ENCODE data around the gene HSD11B2. TPM values are rescaled to one million over a fixed set of nuclear protein-coding genes. Genes with fewer than 3 reads are reported as not detected.

Gene HSD11B2
- total RNA-seq, 1 experiment from 2014 or later = 0.77 TPM

DNA sequence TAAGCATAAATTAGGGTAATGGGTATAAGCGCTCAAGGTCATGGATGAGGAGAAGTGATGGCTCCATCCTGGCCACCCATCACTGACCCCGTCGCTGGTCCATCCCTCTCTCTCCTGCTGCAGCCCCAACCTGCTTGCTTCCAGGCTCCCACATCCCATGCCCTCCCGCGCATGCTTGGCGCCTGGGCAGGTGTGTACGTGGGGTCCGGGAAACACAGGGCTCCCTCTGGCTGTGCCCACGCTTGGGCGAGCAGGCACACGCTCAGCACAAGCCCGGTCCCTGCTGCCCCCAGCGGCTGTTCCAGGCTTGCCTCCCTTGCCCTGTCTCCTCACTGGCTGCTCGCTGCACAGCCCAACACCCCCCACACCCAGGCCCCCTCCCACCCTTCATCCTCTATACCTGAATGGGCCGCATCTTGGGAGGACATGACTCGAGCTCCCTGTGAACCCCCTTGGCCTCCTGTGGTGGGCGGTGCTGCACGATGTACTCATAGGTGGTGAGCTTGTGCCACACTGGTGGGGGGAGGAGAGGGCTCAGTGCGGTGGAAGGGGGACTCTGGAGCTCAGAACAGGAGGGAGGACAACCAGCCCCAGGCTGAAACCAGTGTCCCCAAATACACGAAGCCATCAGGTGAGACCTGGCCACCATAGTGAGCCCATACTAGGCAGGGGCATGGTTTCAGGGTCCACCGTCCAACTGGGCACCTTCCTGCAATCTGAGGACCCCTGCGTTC is 32.9 kb upstream of the HSD11B2 start:
- intact Hi-C loops (cut with micrococcal nuclease; ENCODE audit: unreplicated experiment) = no loop called here
- H3K27me3 ChIP-seq (ENCODE audit: control insufficient read depth, insufficient read depth, low read length) = no peaks in the 10 kb centered on the region
- POLR2A ChIA-PET = interaction anchor here (0.6 kb wide), 1 partner anchor 30 kb away, joined by 3 read pairs; no protein-coding TSS in a partner anchor
- in situ Hi-C loops (cut with HindIII; ENCODE audit: low pct_unique_long_range_greater_than_20kb, low sequenced_read_pairs) = no loop called here
- no peak overlapping the region for H3K27ac ChIP-seq (ENCODE audit: low read length)
- DNase-seq (ENCODE audit: low read depth, low spot score) = no peak
- CTCF ChIA-PET = interaction anchor here (0.6 kb wide), 1 partner anchor 13 kb away, joined by 3 read pairs; no protein-coding TSS in a partner anchor
- TF ChIP-seq SIN3A (IDR thresholded peaks at IDR 0.05; ENCODE audit: borderline replicate concordance, insufficient read depth, low read depth, low read length) (no peak), TCF7L2 (IDR thresholded peaks at IDR 0.05; ENCODE audit: low read depth, low read length) (no peak), POLR2AphosphoS5 (IDR thresholded peaks at IDR 0.05; ENCODE audit: low read depth, low read length) (no peak)
- TF ChIP-seq, protein P1, sequence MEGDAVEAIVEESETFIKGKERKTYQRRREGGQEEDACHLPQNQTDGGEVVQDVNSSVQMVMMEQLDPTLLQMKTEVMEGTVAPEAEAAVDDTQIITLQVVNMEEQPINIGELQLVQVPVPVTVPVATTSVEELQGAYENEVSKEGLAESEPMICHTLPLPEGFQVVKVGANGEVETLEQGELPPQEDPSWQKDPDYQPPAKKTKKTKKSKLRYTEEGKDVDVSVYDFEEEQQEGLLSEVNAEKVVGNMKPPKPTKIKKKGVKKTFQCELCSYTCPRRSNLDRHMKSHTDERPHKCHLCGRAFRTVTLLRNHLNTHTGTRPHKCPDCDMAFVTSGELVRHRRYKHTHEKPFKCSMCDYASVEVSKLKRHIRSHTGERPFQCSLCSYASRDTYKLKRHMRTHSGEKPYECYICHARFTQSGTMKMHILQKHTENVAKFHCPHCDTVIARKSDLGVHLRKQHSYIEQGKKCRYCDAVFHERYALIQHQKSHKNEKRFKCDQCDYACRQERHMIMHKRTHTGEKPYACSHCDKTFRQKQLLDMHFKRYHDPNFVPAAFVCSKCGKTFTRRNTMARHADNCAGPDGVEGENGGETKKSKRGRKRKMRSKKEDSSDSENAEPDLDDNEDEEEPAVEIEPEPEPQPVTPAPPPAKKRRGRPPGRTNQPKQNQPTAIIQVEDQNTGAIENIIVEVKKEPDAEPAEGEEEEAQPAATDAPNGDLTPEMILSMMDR (IDR thresholded peaks at IDR 0.05) = no peak
- TF ChIP-seq, protein P2, sequence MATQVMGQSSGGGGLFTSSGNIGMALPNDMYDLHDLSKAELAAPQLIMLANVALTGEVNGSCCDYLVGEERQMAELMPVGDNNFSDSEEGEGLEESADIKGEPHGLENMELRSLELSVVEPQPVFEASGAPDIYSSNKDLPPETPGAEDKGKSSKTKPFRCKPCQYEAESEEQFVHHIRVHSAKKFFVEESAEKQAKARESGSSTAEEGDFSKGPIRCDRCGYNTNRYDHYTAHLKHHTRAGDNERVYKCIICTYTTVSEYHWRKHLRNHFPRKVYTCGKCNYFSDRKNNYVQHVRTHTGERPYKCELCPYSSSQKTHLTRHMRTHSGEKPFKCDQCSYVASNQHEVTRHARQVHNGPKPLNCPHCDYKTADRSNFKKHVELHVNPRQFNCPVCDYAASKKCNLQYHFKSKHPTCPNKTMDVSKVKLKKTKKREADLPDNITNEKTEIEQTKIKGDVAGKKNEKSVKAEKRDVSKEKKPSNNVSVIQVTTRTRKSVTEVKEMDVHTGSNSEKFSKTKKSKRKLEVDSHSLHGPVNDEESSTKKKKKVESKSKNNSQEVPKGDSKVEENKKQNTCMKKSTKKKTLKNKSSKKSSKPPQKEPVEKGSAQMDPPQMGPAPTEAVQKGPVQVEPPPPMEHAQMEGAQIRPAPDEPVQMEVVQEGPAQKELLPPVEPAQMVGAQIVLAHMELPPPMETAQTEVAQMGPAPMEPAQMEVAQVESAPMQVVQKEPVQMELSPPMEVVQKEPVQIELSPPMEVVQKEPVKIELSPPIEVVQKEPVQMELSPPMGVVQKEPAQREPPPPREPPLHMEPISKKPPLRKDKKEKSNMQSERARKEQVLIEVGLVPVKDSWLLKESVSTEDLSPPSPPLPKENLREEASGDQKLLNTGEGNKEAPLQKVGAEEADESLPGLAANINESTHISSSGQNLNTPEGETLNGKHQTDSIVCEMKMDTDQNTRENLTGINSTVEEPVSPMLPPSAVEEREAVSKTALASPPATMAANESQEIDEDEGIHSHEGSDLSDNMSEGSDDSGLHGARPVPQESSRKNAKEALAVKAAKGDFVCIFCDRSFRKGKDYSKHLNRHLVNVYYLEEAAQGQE (IDR thresholded peaks at IDR 0.05; ENCODE audit: insufficient read depth in 1 of 2, low read depth in 2 of 2, low read length in 1 of 2) = no peak
- H3K4me3 ChIP-seq (ENCODE audit: low read depth in 2 of 2, low read length in 2 of 2) = no peak overlapping the region
- ATAC-seq = no peak
- no peaks in the 10 kb centered on the region for H3K36me3 ChIP-seq (ENCODE audit: control insufficient read depth, insufficient read depth, low read length)
- no peaks in the 10 kb centered on the region; the same call in 1 of the 2 replicates for H3K4me1 ChIP-seq (ENCODE audit: control insufficient read depth, insufficient read depth, low read length)
- no peaks in the 10 kb centered on the region for H3K9me3 ChIP-seq (ENCODE audit: control insufficient read depth, insufficient read depth, low read depth, low read length)
- BruUV-seq (replicated peaks) = no TSS peak

DNA sequence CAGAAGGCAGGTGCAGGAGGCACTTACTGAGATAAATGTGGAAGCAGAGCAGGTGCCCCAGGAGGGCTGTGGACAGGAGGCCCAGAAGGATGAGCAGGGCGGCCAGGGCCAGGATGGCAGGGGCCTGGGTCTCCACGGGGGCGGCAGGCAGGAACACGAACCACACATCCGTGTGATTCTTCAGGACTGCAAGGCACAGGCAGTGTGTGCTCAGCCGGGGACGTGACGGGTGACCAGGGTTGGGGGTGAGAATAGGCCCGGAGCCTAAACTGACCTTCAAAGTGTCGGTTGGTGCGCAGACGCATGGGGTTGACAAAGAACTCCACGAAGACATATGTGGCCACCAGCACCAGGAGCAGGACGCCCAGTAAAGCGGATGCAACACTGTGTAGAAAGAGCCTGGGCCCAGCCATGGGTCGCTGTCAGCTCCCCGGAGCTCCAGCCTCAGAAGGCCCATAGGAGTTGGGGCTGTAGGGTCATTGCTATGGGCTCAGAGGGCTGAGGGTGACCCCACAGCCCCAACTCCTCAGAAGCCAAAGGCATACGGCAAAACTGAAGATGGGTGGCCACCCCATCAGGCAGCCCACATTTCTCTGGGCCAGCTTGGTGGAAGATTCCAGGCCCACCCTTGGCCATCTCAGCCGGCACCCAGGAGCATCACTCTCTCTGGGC is 32.2 kb upstream of the HSD11B2 start:
- no peak for TF ChIP-seq POLR2AphosphoS5 (IDR thresholded peaks at IDR 0.05; ENCODE audit: low read depth, low read length)
- TF ChIP-seq, protein P2 (IDR thresholded peaks at IDR 0.05; ENCODE audit: insufficient read depth in 1 of 2, low read depth in 2 of 2, low read length in 1 of 2) = no peak
- TF ChIP-seq, protein P1 (IDR thresholded peaks at IDR 0.05) = no peak
- Histone ChIP-seq H3K4me3 (ENCODE audit: low read depth in 2 of 2, low read length in 2 of 2) (no peak overlapping the region), H3K36me3 (ENCODE audit: control insufficient read depth, insufficient read depth, low read length) (no peaks in the 10 kb centered on the region), H3K27me3 (ENCODE audit: control insufficient read depth, insufficient read depth, low read length) (no peaks in the 10 kb centered on the region), H3K4me1 (ENCODE audit: control insufficient read depth, insufficient read depth, low read length) (no peaks in the 10 kb centered on the region; the same call in 1 of the 2 replicates), H3K9me3 (ENCODE audit: control insufficient read depth, insufficient read depth, low read depth, low read length) (no peaks in the 10 kb centered on the region), H3K27ac (ENCODE audit: low read length) (no peak overlapping the region)
- DNase-seq (ENCODE audit: low read depth, low spot score) = no peak
- in situ Hi-C loops (cut with HindIII; ENCODE audit: low pct_unique_long_range_greater_than_20kb, low sequenced_read_pairs) = no loop called here
- ATAC-seq = no peak
- intact Hi-C loops (cut with micrococcal nuclease; ENCODE audit: unreplicated experiment) = no loop called here
- ChIA-PET CTCF (interaction anchor here (0.6 kb wide), 1 partner anchor 14 kb away, joined by 3 read pairs; no protein-coding TSS in a partner anchor), POLR2A (no interaction called here)
- BruUV-seq (replicated peaks) = no TSS peak
